NCI-H2196 treated with DMSO at 0.1 percent for 48 hours (cell line): ENCODE results near the gene VSTM2B.
"Not testable (repeated sequence)": the region's sequence is repeated elsewhere in the genome, so short reads cannot be mapped to it uniquely, and the experiment has no call there.

Experiments used
- DNase-seq: peaks from one replicate; lab custom pipeline; 2025; ENCODE audit not compliant: unreplicated experiment; lab: John Stamatoyannopoulos, UW

VSTM2B gene

GRCh38 chr19:29544656-29545360 is 19.0 kb downstream of the VSTM2B start:
- DNase-seq: no peak

- DNase-seq: not testable (repeated sequence)
Measured at GRCh38 chr19:29545447-29545846, 19.7 kb downstream of the VSTM2B start.

- DNase-seq: no peak
Measured at GRCh38 chr19:29545866-29546582, 20.2 kb downstream of the VSTM2B start.

DNA sequence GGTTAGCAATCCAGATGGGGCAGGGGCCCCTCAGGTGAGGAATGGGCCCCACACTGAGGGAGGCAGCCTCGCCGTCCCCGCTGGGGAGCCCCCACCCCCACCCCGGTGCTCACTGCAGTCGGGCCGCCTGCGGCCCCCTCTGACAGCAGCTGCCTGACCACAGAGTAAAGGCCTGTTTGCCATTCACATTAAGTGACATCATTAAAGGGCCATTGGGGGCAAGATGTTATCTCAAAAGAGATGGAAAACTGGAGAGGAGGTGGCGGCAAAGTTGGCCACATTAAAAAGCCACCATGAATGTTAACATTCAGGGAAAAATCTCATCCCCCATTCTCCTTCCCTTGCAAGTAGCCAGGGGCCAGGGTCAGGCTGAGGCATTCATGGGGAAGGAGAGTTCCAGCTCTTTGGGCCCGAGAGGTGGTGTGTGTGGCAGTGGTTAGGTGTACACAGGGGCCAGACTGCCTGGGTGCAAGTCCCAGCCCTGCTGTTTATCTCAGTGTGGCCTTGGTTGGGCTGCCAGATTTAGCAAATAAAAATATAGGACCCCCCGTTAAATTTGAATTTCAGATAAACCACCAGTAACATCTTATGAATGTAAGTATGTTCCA is 20.9 kb downstream of the VSTM2B start:
- no peak for DNase-seq

DNA sequence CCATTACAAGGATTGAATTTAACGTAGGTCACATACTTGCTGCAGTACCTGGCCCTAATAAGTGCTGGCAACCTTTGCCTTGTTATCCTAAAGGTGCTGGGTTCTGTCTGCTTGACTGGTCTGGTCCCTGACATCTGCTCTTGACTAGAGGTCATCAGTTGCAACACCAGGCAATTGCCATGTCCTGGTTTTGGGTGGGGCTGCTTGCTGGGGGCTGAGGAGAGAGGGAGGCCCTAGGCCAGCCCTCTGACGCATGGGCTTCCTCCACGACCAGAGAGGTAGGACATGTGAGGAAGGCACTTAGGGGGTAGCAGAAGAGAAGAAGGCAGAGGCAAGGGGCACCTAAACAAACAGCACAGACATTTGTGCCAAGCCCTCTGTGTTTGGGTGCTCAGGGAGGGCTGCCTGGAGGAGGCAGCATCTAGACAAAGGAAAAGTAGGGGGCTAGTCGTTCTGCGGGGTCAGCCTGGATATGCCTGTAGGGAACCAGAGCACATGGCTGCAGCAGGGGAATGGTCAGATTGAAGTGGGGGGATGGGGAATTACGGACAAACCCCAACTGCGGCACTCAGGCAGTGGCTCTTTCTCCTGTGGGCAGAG is 21.7 kb downstream of the VSTM2B start:
- no peak for DNase-seq

DNA sequence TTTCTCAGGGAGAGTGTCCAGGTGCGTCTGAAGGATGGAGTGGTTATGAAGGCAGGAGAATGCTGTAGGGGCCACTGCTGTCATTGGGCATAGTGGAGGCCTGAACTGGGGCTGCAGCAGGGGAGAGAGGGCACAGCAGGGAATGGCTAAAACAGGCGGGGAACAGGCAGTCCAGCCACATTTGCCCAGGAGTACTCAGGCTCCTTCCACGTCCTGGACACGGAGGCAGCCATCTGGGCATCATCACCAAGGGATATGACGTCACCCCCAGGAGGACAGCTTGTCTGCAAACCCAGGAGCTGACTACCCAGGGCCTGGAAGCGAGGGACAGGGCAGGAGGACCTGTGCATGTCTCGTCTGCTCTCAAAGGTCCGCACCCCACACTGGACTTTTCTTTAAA is 22.2 kb downstream of the VSTM2B start:
- no peak for DNase-seq

- DNase-seq: no peak
Measured at GRCh38 chr19:29548483-29549085, 22.8 kb downstream of the VSTM2B start.

DNA sequence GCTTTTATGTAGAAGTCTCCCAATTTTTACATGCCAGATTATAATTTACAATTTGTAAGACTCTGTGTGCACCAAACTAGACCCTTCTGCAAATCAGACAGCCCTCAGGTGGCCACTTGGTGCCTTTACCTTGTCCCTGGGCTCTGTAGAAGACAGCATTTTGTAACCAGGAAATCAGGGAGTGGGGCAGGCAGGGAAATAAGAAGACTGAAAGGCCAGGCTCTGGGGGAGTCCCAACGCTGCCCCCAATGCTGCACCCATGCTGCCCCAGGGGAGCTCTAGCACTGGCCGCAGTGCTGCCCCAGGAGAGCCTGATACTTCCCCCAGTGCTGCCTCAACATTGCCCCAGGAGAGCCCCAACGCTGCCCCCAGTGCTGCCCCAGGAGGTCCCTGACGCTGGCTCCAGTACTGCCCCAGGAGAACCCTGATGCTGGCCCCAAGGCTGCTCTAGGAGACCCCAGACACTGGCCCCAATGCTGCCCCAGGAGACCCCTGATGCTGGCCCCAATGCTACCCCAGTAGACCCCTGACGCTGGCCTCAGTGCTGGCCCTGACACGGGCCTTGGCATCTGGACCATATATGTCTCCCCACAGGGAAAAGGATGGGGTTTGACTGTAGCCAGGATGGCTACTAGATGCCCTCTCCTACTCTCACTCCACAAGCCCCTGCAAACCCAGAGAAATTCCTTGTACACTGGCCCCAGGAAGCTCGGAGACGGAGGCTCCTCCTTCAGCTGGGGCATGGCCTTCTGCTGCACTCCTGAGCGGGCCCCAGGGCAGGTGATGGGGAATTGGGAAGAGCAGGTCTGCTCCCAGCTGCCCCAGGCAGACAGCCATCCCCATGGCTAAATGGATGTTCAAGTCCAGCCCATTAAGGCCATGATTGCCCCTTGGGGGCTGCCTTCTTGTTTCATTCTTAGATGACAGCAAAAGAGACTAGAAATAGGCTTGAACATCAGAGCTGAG is 23.6 kb downstream of the VSTM2B start:
- DNase-seq: no peak

DNA sequence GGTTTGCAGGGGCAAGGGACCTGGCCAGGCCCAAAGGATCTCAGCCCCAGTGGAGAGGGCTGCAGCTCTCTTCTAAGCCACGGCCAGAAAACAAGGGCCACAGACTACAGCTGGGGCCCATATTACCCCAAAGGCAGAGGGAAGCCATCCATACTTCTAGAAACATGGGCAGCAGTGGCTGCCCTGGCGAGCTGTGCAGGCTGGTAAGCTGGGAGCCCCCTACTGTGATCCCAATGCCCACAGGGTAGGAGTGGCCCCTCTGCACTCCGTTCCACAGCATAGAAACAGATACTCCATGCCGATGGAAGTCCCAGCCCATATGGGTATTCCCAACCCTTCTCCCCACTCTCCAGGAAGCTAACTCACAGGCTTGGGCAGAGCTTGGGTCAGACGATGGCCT is 25.1 kb downstream of the VSTM2B start:
- no peak for DNase-seq

DNA sequence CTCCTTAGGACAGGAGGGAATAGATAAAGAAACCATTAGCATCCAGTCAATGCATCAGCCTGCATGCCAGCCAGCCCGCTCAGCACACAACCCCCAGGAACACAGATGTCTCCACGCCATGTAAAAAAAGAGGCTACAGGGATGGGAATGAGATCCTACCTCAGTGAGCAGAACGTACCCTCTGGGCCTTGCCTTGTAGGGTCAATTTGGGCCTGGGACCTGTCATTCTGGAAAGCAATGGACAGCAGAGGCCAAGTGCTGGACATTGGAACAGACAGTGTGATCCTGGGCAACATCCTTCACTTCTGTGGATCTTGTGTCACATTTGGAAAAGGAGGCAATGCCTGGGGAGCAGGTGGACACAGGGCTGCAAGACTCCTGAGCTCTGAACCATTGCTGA is 26.0 kb downstream of the VSTM2B start:
- DNase-seq: no peak

- no peak for DNase-seq
Measured at GRCh38 chr19:29552454-29553280, 26.9 kb downstream of the VSTM2B start.

DNA sequence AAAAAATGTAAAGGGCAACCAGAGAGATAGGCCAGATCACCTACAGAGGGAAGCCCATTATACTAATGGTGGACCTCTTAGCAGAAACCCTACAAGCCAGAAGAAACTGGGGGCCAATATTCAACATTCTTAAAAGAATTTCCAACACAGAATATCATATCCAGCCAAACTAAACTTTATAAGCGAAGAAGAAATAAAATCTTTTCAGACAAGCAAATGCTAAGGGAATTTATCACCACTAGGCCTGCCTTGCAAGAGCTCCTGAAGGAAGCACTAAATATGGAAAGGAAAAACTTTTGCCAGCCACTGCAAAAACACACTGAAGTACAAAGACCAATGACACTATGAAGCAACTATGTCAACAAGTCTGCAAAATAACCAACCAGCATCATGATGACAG is 28.4 kb downstream of the VSTM2B start:
- no peak for DNase-seq

DNA sequence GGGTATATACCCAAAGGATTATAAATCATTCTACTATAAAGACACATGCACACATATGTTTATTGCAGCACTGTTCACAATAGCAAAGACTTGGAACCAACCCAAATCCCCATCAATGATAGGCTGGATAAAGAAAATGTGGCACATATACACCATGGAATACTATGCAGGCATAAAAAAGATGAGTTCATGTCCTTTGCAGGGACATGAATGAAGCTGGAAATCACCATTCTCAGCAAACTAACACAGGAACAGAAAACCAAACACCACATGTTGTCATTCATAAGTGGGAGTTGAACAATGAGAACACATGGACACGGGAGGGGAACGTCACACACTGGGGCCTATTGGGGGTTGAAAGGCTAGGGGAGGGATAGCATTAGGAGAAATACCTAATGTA is 33.3 kb downstream of the VSTM2B start:
- DNase-seq: not testable (repeated sequence)

GRCh38 chr19:29559743-29560142 is 33.9 kb downstream of the VSTM2B start:
- no peak for DNase-seq

DNA sequence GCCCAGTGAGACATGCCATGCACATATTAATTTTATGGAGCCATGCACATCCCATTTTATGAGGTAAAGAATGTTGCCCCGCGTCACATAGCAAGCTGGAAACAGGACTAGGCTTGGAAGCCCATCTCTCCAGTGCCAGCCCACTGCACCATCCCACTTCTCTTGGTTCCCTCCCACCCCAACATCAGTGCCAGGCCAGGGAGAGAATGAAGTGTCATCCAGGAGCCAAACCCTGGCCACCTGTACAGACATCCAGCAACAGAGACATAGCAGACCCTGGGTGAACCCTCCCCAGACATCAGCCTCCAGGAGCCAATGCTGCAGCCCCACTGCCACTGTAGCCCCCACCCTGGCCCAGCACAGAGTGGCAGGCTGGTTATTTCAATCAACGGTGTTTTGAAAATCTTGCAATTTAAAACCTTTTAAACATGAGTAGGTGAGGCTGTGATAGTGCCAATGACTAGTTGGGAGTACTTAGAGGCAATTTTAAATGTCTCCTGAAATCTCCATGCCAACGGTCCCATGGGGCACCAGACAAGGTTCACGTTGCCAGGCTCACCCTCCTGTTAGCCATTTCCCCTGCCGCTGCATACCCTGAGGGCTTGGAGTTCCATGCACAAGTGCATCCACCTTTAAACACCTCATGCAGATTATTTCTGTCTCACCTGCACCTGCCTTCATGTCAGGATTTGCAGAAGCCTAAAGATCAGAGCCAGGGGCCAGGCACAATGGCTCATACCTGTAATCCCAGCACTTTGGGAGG is 34.7 kb downstream of the VSTM2B start:
- DNase-seq: no peak

- no peak for DNase-seq
Measured at GRCh38 chr19:29561601-29562000, 35.8 kb downstream of the VSTM2B start.

- DNase-seq: no peak
Measured at GRCh38 chr19:29562299-29563297, 36.8 kb downstream of the VSTM2B start.
